ENCODE results near the gene RIT2. TPM values are rescaled to one million over a fixed set of nuclear protein-coding genes. Genes with fewer than 3 reads are reported as not detected.

Gene RIT2
- total RNA-seq, 1 experiment from 2014 or later, result not detected

- Histone ChIP-seq H3K9me3 (ENCODE audit: insufficient read depth, low read depth) (no peaks in the 10 kb centered on the region), H3K4me1 (replicated peaks; ENCODE audit: insufficient read depth) (no peaks in the 10 kb centered on the region), H2AFZ (no peak overlapping the region), H3K36me3 (ENCODE audit: low read depth) (no peaks in the 10 kb centered on the region), H3F3A (ENCODE audit: insufficient read depth, low read depth) (no peaks in the 10 kb centered on the region), H3K27me3 (ENCODE audit: insufficient read depth, low read depth) (no peaks in the 10 kb centered on the region), H3K4me3 (no peak overlapping the region), H3K27ac (no peak overlapping the region), H4K20me1 (ENCODE audit: insufficient read depth) (no peaks in the 10 kb centered on the region), H3K79me2 (ENCODE audit: low read depth) (no peaks in the 10 kb centered on the region), H3K4me2 (no peak overlapping the region), H3K9me2 (ENCODE audit: insufficient read depth) (no peaks in the 10 kb centered on the region)
- TF ChIP-seq CTCF (conservative IDR thresholded peaks at IDR 0.05), result no peak
- TF ChIP-seq EZH2 (IDR thresholded peaks at IDR 0.05; ENCODE audit: low read depth), result no peak
- BruUV-seq (replicated peaks), result no TSS peak
- ChIA-PET POLR2A (ENCODE audit: unreplicated experiment) (no interaction called here), CTCF (no interaction called here)
- intact Hi-C loops (cut with micrococcal nuclease; ENCODE audit: unreplicated experiment), result no loop called here
- DNase-seq, result no peak
Measured at GRCh38 chr18:42854558-42854957, 260.9 kb downstream of the RIT2 start.

GRCh38 chr18:42850174-42851083 is 265.1 kb downstream of the RIT2 start:
- POLR2A ChIA-PET (ENCODE audit: unreplicated experiment), result no interaction called here

GRCh38 chr18:42839408-42839807 is 276.1 kb downstream of the RIT2 start:
- Histone ChIP-seq H3K79me2 (ENCODE audit: low read depth) (no peaks in the 10 kb centered on the region), H3K36me3 (ENCODE audit: low read depth) (no peaks in the 10 kb centered on the region), H3K4me1 (replicated peaks; ENCODE audit: insufficient read depth) (no peaks in the 10 kb centered on the region), H3K9me3 (ENCODE audit: insufficient read depth, low read depth) (no peaks in the 10 kb centered on the region), H4K20me1 (ENCODE audit: insufficient read depth) (no peaks in the 10 kb centered on the region), H2AFZ (no peak overlapping the region), H3F3A (ENCODE audit: insufficient read depth, low read depth) (no peaks in the 10 kb centered on the region), H3K27me3 (ENCODE audit: insufficient read depth, low read depth) (no peaks in the 10 kb centered on the region), H3K4me2 (no peak overlapping the region), H3K9me2 (ENCODE audit: insufficient read depth) (no peaks in the 10 kb centered on the region), H3K27ac (no peak overlapping the region), H3K4me3 (no peak overlapping the region)
- DNase-seq, result no peak
- CTCF ChIA-PET, result no interaction called here
- no TSS peak for BruUV-seq (replicated peaks)
- no peak for TF ChIP-seq EZH2 (IDR thresholded peaks at IDR 0.05; ENCODE audit: low read depth)
- no peak for TF ChIP-seq CTCF (conservative IDR thresholded peaks at IDR 0.05)
- intact Hi-C loops (cut with micrococcal nuclease; ENCODE audit: unreplicated experiment), result no loop called here
- POLR2A ChIA-PET (ENCODE audit: unreplicated experiment), result no interaction called here

More at GRCh38 chr18:42850174-42851083, 265.1 kb downstream of the RIT2 start:
- Histone ChIP-seq H3F3A (ENCODE audit: insufficient read depth, low read depth) (no peaks in the 10 kb centered on the region), H3K79me2 (ENCODE audit: low read depth) (no peaks in the 10 kb centered on the region), H2AFZ (no peak overlapping the region), H3K4me3 (no peak overlapping the region), H4K20me1 (ENCODE audit: insufficient read depth) (no peaks in the 10 kb centered on the region), H3K9me3 (ENCODE audit: insufficient read depth, low read depth) (no peaks in the 10 kb centered on the region), H3K36me3 (ENCODE audit: low read depth) (no peaks in the 10 kb centered on the region), H3K27me3 (ENCODE audit: insufficient read depth, low read depth) (no peaks in the 10 kb centered on the region), H3K4me2 (no peak overlapping the region), H3K27ac (no peak overlapping the region), H3K4me1 (replicated peaks; ENCODE audit: insufficient read depth) (no peaks in the 10 kb centered on the region), H3K9me2 (ENCODE audit: insufficient read depth) (no peaks in the 10 kb centered on the region)
- TF ChIP-seq CTCF (conservative IDR thresholded peaks at IDR 0.05) (no peak), EZH2 (IDR thresholded peaks at IDR 0.05; ENCODE audit: low read depth) (no peak)
- CTCF ChIA-PET, result no interaction called here
- intact Hi-C loops (cut with micrococcal nuclease; ENCODE audit: unreplicated experiment), result no loop called here
- no TSS peak for BruUV-seq (replicated peaks)
- no peak for DNase-seq
